ENCODE data around the gene OR13G1.
"Not testable (repeated sequence)": the region's sequence is repeated elsewhere in the genome, so short reads cannot be mapped to it uniquely, and the experiment has no call there.

Gene OR13G1

GRCh38 chr1:247679639-247680038, at the start of gene OR13G1:
Gene OR13G1 (minus strand): TSS chr1:247679739. CDS start chr1:247673041, 6,698 bp downstream.
- no peak for DNase-seq

GRCh38 chr1:247721222-247721621, 41.7 kb upstream of the OR13G1 start:
- no peak for DNase-seq

- no peak for DNase-seq
These were observed 37.0 kb upstream of the OR13G1 start, which contains the start of gene OR6F1 for GRCh38 chr1:247716546-247716945. Gene OR6F1 (minus strand): TSS chr1:247716646. CDS start chr1:247712755, 3,891 bp downstream.

GRCh38 chr1:247713753-247714152, 34.2 kb upstream of the OR13G1 start:
- no peak for DNase-seq

- not testable (repeated sequence) for DNase-seq
These were observed 31.1 kb upstream of the OR13G1 start for GRCh38 chr1:247710681-247711080.

GRCh38 chr1:247701338-247701737, 21.8 kb upstream of the OR13G1 start:
- no peak for DNase-seq

GRCh38 chr1:247681288-247681897, 1.9 kb upstream of the OR13G1 start:
- no peak for DNase-seq

- DNase-seq, result no peak
These were observed 632 bp upstream of the OR13G1 start for GRCh38 chr1:247680171-247680570.

GRCh38 chr1:247669225-247669624, 10.3 kb downstream of the OR13G1 start:
- no peak for DNase-seq

- no peak for DNase-seq
These were observed 23.2 kb downstream of the OR13G1 start for GRCh38 chr1:247656221-247656875.

GRCh38 chr1:247653040-247653439, 26.5 kb downstream of the OR13G1 start:
- no peak for DNase-seq

GRCh38 chr1:247647864-247648263, 31.7 kb downstream of the OR13G1 start:
- DNase-seq, result no peak

- no peak for DNase-seq
These were observed 32.7 kb downstream of the OR13G1 start for GRCh38 chr1:247646867-247647266.

GRCh38 chr1:247642742-247643141, 36.8 kb downstream of the OR13G1 start:
- DNase-seq, result no peak

- no peak for DNase-seq
These were observed 40.1 kb downstream of the OR13G1 start for GRCh38 chr1:247639381-247639981.

- DNase-seq, result no peak
These were observed 40.8 kb downstream of the OR13G1 start for GRCh38 chr1:247638781-247639180.

GRCh38 chr1:247638011-247638410, 41.5 kb downstream of the OR13G1 start:
- no peak for DNase-seq

GRCh38 chr1:247627951-247628350, 51.6 kb downstream of the OR13G1 start:
- DNase-seq, result no peak

Data from GF-D8 (cell line).